IPS-18a (cell line): ENCODE measurements around the gene NHP2.
A peak's percentile ranks its signal among the peaks of the same experiment; 100 is the strongest.

ENCODE experiments used
- H3K27ac ChIP-seq: one replicate; pipeline ENCODE4 v1.5.1; 2013; ENCODE audit warnings: low read length
- H3K27me3 ChIP-seq: one replicate; pipeline ENCODE4 v1.6.1; 2013; ENCODE audit warnings: mild to moderate bottlenecking, low read length; ENCODE audit not compliant: control insufficient read depth, insufficient read depth
- H3K36me3 ChIP-seq: one replicate; pipeline ENCODE4 v1.6.1; 2013; ENCODE audit warnings: low read depth, low read length; ENCODE audit not compliant: control insufficient read depth
- H3K4me1 ChIP-seq: one replicate; pipeline ENCODE4 v1.6.1; 2013; ENCODE audit warnings: low read depth, low read length; ENCODE audit not compliant: control insufficient read depth
- H3K4me3 ChIP-seq: one replicate; pipeline ENCODE4 v1.5.1; 2013; ENCODE audit warnings: low read length
- H3K9ac ChIP-seq: one replicate; pipeline ENCODE4 v1.6.1; 2013; ENCODE audit warnings: mild to moderate bottlenecking, low read length, moderate library complexity
- H3K9me3 ChIP-seq: one replicate; pipeline ENCODE4 v1.6.1; 2013; ENCODE audit warnings: low read depth, low read length; ENCODE audit not compliant: control insufficient read depth

NHP2 gene

DNA sequence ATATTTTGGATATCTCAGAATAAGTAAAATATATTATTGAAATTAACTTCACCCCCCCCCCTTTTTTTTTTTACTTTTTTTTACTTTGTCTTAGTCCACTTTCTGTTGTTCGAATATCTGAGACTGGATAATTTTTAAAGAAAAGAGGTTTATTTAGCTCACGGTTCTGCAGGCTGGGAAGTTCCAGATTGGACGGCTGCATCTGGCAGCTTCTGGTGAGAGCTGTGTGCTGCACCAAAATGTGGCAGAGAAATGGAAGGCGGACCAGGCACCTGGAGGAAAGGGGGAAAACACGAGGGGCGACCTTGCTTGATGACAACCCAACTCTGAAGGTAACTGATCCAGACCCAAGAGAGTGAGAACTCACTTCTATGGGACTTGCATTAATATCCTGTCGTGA is 39.1 kb upstream of the NHP2 start:
- Histone ChIP-seq H3K9ac (no peak overlapping the region), H3K27ac (no peak overlapping the region), H3K4me1 (peaks cover 10% of the 10 kb centered on the region), H3K36me3 (no peaks in the 10 kb centered on the region), H3K9me3 (no peaks in the 10 kb centered on the region), H3K4me3 (no peak overlapping the region), H3K27me3 (no peaks in the 10 kb centered on the region)

DNA sequence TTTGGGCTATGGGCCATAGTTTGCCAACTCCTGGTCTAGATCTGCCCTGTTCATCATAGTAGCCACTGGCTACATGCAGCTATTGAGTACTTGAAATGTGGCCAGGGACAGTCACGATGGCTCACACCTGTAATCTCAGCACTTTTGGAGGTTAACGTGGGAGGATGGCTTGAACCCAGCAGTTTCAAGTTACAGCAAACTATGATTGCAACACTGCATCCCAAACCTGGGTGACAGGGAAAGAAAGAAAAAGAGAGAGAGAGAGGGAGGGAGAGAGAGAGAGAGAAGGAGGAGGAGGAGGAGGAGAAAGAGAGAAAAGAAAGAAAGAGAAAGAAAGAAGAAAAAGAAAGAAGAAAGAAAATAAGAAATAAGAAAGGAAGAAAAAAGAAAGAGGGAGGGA is 38.6 kb upstream of the NHP2 start:
- H3K36me3 ChIP-seq, result no peaks in the 10 kb centered on the region
- no peak overlapping the region for H3K4me3 ChIP-seq
- H3K9ac ChIP-seq, result no peak overlapping the region
- H3K4me1 ChIP-seq, result peaks cover 10% of the 10 kb centered on the region
- no peak overlapping the region for H3K27ac ChIP-seq
- H3K9me3 ChIP-seq, result no peaks in the 10 kb centered on the region
- no peaks in the 10 kb centered on the region for H3K27me3 ChIP-seq

DNA sequence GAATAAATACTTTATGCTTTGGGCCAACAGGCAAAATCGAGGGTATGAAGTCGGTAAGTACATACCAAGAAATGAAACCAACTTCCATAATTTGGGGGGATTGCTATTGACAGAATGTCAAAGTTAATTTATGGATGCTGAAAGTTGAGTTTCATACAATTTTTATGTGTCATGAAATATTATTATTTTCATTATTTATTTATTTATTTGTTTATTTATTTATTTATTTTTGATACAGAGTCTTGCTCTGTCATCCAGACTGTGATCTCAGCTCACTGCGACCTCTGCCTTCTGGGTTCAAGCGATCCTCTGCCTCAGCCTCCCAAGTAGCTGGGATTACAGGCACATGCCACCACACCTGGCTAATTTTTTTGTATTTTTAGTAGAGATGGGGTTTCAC is 38.0 kb upstream of the NHP2 start:
- Histone ChIP-seq H3K36me3 (no peaks in the 10 kb centered on the region), H3K4me3 (no peak overlapping the region), H3K9ac (no peak overlapping the region), H3K27ac (no peak overlapping the region), H3K27me3 (no peaks in the 10 kb centered on the region), H3K4me1 (peaks cover 10% of the 10 kb centered on the region), H3K9me3 (no peaks in the 10 kb centered on the region)

DNA sequence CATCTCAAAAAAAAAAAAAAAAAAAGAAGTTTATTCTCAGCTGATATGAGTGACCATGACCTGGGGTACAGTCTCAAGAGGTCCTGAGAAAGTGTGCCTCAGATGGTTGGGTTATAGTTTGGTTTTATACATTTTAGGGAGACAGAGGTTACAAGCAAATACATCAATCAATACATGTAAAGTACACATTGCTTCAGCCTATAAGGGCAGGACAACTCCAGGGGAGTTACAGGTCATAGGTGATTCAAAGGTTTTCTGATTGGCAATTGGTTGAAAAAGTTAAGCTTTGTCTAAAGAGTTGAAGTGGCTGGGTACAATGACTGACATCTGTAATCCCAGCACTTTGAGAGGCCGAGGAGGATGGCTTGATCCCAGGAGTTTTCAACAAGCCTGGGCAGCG is 35.7 kb upstream of the NHP2 start:
- Histone ChIP-seq H3K4me3 (no peak overlapping the region), H3K36me3 (no peaks in the 10 kb centered on the region), H3K9ac (no peak overlapping the region), H3K4me1 (peaks cover 3% of the 10 kb centered on the region), H3K27me3 (no peaks in the 10 kb centered on the region), H3K27ac (no peak overlapping the region), H3K9me3 (no peaks in the 10 kb centered on the region)

DNA sequence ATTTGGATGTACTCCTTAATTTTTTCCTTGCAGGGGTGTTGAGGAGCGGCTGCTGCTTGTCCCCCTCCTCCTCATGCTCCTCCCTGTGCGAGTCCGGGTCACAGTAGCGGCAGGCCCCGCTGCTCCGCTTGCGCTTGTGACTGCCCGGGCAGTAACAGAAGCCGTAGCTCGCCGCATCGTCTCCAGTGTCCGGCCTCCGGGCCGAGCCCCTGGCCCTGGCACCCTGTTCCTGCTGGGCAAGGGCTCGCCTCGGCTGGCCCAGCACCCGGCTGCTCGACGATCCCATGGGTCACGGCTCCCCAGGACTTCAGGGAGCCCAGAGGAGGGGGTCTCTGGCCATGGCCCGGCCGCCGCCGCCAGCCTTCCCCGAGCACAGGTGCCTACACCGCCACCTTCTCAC is 33.3 kb upstream of the NHP2 start, which contains the start of gene GMCL2:
TSS of gene GMCL2 (minus strand) at position 358 of the 400 bp plus-strand sequence. CDS start at position 286, 72 bp downstream.
- no peaks in the 10 kb centered on the region for H3K9me3 ChIP-seq
- no peaks in the 10 kb centered on the region for H3K36me3 ChIP-seq
- H3K27me3 ChIP-seq, result no peaks in the 10 kb centered on the region
- no peak within 1 kb of the TSS for H3K4me3 ChIP-seq
- no peak within 1 kb of the TSS for H3K9ac ChIP-seq
- peaks cover 5% of the 10 kb centered on the region for H3K4me1 ChIP-seq
- H3K27ac ChIP-seq, result no peak within 1 kb of the TSS

DNA sequence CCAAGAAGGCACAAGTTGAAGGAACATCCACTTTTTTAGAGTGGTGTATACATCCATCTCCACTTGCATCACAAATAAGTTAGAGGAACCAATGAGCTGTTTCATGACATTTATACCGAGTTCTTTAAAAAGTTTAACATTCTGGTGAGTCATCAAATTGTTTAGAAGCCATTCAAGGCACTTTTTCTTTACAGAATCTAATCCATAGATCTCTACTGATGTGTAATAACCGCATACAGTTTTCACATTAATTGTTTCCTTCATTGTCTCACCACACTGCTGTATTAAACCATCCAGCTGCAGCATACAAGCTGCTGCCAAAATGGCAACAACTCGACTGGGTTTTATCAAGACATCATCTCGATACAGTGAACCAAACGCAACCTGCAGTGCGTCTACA is 32.7 kb upstream of the NHP2 start:
- H3K27me3 ChIP-seq, result no peaks in the 10 kb centered on the region
- no peak overlapping the region for H3K4me3 ChIP-seq
- H3K36me3 ChIP-seq, result no peaks in the 10 kb centered on the region
- peaks cover 5% of the 10 kb centered on the region for H3K4me1 ChIP-seq
- H3K27ac ChIP-seq, result no peak overlapping the region
- no peaks in the 10 kb centered on the region for H3K9me3 ChIP-seq
- no peak overlapping the region for H3K9ac ChIP-seq

DNA sequence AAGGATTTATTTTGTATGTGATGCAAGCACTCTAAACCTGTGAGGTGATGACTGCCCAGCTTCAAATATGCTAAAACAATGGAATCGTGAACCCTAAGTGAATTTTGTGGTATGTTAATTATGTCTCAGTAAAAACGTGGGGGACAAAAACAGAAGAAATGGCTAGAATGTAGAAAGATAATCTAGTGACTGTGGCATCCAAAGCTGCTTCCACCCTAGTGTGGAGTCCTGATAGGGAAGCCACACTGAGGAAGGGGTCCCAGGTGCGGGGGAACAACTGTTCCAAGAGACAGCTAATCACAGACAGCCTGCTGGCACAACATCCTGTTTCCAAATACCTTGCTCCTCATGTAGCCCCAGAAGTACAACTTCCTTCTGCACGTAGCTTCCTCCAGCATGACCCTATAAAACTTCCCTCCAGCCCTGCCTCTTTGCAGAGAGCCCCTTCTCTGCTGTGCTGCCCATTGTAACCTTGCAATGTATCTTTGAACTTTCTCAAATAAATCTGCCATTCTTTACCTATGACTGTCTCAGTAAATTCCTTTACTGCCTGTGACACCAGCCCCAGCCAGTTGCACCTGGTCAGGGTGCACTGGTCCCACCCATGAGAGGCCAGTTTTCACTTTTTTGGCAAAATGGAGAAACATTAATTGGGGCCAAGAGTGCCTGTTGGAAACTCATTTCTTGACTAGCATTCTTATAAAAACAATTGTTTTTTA is 28.6 kb upstream of the NHP2 start:
- H3K9me3 ChIP-seq, result no peaks in the 10 kb centered on the region
- H3K4me1 ChIP-seq, result peaks cover 22% of the 10 kb centered on the region
- H3K27ac ChIP-seq, result no peak overlapping the region
- no peak overlapping the region for H3K4me3 ChIP-seq
- H3K27me3 ChIP-seq, result no peaks in the 10 kb centered on the region
- H3K9ac ChIP-seq, result no peak overlapping the region
- no peaks in the 10 kb centered on the region for H3K36me3 ChIP-seq

DNA sequence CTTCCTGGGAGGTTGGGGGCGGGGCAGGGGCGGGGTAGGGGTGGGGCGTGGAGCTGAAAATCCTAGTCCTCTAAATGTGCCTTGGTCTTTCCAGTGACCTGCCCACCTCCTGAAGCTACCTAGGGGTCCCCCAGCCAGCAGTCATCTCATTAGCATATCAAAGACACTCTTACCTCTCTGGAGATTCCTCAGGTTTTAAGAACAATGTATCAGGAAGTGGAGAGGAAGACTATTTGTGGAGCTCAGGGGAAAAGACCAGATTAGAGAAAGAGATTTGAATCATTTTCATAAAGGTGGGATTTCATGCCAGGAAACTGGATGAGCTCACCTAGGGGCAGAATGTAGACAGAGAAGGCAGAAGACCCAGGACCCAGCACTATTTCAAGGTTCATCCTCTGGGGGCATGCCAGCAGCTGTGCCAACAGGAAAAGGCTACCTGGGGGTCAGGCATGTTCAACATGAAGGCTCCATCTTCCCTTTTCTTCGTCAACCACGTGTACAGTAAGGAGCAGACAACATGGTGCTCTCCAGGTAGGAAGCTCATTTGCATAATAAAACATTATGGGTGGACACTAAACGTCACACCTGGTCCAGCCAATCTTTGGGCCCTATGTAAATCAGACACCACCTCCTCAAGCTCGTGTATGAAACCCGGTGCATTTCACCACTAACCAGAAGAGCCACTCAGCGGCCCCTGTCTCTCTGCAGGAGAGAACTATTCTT is 26.6 kb upstream of the NHP2 start:
- Histone ChIP-seq H3K27me3 (no peaks in the 10 kb centered on the region), H3K4me1 (peaks cover 22% of the 10 kb centered on the region), H3K4me3 (peak overlapping the region; percentile 57), H3K27ac (peak overlapping the region; percentile 99), H3K9ac (peak overlapping the region; percentile 90), H3K36me3 (no peaks in the 10 kb centered on the region), H3K9me3 (no peaks in the 10 kb centered on the region)

DNA sequence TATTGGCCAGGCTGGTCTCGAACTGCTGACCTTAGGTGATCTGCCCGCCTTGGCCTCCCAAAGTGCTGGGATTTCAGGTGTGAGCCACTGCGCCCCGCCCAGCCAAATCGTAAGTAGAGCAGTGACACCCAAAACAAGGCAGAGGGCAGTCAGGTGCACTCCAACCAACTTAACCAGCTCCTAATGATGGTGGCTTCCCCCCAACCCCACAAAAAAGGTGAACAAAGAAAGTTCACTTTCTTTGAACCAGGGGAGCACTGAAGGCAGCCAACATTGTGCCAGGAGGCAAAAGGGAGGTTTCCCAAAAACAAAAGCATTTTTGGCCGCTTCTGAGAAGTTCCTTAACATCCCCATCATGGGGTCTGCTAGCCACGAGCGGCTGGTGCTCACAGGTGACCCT is 23.9 kb upstream of the NHP2 start:
- peak overlapping the region; percentile 15 for H3K9ac ChIP-seq
- H3K27me3 ChIP-seq, result no peaks in the 10 kb centered on the region
- H3K4me1 ChIP-seq, result peaks cover 22% of the 10 kb centered on the region
- no peaks in the 10 kb centered on the region for H3K36me3 ChIP-seq
- H3K27ac ChIP-seq, result no peak overlapping the region
- H3K4me3 ChIP-seq, result no peak overlapping the region
- no peaks in the 10 kb centered on the region for H3K9me3 ChIP-seq

DNA sequence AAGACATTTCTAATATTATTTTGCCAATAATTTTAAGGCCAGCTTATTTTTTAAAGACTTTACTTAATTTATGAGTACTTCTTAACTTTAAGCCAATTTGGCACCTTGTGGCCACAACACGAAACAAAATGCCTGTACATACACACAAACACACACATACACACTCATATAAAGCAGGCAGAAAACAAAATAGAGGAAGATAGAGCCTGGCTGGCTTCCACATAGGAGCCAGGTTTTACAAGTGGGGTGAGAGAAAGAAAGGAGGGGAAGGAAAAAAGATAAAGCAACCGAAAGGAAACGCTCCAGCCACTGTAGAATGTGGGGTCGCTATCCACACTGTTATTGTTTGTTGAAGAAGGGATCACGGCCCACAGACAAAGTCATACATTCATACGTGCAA is 23.1 kb upstream of the NHP2 start:
- no peaks in the 10 kb centered on the region for H3K27me3 ChIP-seq

DNA sequence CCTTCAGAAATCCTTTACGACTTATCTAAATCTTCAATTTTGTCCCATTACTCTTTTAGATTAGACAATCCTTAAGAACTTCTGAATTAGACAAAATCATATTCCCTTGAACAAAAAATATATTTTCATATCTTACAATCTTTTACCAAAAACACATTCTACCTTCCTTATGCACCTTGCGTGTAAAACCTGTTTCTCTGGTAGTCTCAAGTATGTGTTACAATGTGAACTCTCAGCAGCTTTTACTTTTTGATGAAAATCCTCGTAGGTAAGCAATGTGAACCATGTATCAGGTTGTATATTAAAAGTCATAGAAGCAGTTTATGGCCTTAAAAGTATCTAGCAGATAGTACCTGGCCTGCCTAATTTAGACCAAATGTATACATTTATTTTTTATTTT is 20.8 kb upstream of the NHP2 start:
- Histone ChIP-seq H3K9me3 (no peaks in the 10 kb centered on the region), H3K27ac (no peak overlapping the region), H3K27me3 (no peaks in the 10 kb centered on the region), H3K4me3 (no peak overlapping the region), H3K36me3 (no peaks in the 10 kb centered on the region), H3K9ac (no peak overlapping the region), H3K4me1 (peaks cover 6% of the 10 kb centered on the region)

More for the DNA sequence above, 23.1 kb upstream of the NHP2 start:
- Histone ChIP-seq H3K9me3 (no peaks in the 10 kb centered on the region), H3K4me3 (no peak overlapping the region), H3K4me1 (peaks cover 17% of the 10 kb centered on the region), H3K36me3 (no peaks in the 10 kb centered on the region), H3K9ac (no peak overlapping the region), H3K27ac (no peak overlapping the region)

DNA sequence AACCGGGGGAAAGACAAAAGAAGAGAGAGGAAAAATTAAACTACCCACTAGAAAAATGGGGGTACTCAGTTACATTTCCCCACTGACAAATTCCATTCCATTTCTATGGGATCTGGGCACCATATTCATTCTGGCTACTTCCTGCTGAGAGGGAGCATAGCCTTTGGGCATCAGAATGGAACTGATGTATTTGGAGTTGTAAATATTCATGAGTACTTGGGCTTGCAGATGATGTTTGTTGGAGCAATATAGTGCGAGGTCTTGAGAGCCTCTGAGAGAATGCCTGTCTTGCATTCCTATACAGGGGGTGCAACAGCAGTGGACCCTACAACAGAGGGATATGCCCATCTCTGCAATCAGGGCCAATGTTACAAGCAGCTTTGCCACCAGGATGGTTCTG is 16.8 kb upstream of the NHP2 start:
- no peaks in the 10 kb centered on the region for H3K9me3 ChIP-seq
- H3K27me3 ChIP-seq, result no peaks in the 10 kb centered on the region
- H3K9ac ChIP-seq, result no peak overlapping the region
- H3K4me1 ChIP-seq, result no peaks in the 10 kb centered on the region
- no peak overlapping the region for H3K27ac ChIP-seq
- no peak overlapping the region for H3K4me3 ChIP-seq
- no peaks in the 10 kb centered on the region for H3K36me3 ChIP-seq
